GM19324 (cell line): ENCODE results near the gene SMIM35.
A peak's percentile ranks its signal among the peaks of the same experiment; 100 is the strongest.

ENCODE experiments used
- ATAC-seq: cut with Tn5 transposase; IDR thresholded peaks from one replicate; pipeline ENCODE4 v1.9.1; 2021; ENCODE audit warnings: mild to moderate bottlenecking, moderate library complexity; ENCODE audit not compliant: unreplicated experiment, low FRiP score

The SMIM35 gene

GRCh38 chr11:118046051-118046963, 40.5 kb downstream of the SMIM35 start:
- no peak for ATAC-seq

DNA sequence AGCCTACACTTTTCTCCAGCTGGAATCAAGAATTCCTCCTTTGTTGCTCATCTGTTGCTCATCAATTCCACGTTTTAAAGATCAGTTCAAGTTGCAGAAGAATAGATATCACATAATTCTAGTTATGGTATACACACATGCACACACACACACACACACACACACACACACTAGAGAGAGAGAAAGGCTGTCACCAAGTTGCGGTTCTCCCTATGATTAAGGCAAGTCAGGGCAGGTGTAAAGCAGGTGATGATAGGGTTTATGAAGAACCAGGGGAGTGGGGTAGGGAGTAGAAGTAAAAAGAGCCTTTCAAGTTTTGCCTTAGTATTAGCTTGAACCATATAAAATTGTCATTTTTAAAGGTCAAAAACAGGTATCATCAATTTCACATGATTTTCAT, 41.6 kb downstream of the SMIM35 start:
- ATAC-seq: no peak

GRCh38 chr11:118042796-118043195, 44.0 kb downstream of the SMIM35 start:
- ATAC-seq: no peak

GRCh38 chr11:118042141-118042540, 44.6 kb downstream of the SMIM35 start:
- ATAC-seq: no peak

- ATAC-seq: no peak
Observed at GRCh38 chr11:118033443-118033842, 53.3 kb downstream of the SMIM35 start.

DNA sequence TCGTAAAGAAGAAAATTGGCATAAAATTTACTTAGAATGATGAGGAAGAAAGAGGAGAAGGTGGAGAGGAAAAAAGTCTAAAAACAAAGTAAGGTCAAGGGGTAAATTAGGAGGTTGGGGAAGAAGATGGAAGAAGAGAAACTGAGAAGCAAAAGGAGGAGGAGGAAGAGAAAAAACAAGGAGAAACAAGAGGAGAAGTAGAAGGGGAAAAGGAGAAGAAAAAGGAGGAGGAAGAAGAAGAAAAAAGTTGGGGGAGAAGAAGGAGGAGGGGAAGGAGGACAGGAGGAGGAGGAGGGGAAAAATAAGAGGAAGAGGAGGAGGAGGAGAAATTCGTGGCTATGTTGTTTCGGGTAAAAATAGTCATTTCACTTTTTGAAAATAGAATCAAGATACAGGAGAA, 58.1 kb downstream of the SMIM35 start:
- no peak for ATAC-seq

- ATAC-seq: no peak
Observed at GRCh38 chr11:118027694-118028093, 59.1 kb downstream of the SMIM35 start.

DNA sequence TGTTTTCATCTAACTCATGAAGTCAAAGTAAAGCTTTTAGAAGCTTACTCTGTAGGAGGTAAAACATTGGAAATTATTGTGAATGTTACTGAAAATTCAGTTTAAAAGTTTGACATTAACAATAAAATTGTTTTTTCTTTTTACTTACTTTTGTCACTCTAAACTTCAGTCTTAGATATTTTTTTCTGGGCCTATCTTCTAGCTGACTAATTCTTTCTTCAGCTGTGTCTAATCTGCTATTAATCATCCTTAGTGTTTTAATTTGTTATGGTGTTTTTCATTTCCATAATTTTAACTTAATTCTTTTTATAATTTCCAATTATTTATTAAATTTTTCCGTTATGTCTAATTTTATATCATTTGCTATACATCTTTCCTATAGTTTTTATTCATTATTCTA, 65.6 kb downstream of the SMIM35 start:
- ATAC-seq: no peak

DNA sequence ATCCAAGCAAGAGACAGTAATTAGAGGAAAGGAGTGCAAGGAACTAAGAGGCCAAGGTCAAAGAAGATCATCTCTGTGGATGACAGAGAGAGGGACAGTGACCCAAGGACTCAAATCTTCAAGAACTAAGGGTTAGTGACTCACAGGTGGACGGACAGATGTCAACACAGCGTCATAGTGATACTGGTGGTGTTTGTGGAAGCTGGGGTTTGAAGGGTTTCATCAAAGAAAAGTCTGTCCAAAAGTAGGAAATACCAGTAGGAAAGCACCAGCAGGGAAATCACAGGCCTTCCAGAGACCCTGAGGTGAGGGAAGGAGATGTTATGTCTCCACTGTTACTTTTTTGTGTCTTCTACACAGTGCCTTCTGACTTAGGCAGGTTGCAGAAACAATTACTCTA, 68.4 kb downstream of the SMIM35 start:
- no peak for ATAC-seq

- ATAC-seq: no peak
Observed at GRCh38 chr11:118017631-118018315, 69.0 kb downstream of the SMIM35 start.

- ATAC-seq: no peak
Observed at GRCh38 chr11:118017111-118017510, 69.7 kb downstream of the SMIM35 start.

GRCh38 chr11:118016104-118016503, 70.7 kb downstream of the SMIM35 start:
- no peak for ATAC-seq

DNA sequence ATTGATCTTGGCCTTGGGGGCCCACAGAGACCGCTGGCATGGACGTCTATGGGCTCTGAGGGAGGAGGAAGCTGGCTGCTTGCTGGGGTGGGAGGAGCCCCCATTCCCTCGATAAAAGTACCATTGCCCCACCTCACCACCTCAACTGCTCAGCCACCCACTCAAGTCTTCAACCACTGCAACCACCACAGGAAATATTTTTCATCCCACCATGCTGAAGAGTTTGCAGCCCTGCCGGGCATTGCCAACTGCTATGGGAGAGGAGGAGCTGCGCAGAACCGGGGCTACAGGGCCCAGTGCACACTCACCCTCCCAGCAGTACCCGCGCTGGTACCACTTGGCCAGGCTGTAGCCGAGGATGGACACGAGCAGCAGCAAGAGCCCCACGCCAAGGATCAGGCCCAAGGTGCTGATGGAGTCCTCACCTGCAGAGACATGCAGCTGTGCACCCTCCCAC, 71.3 kb downstream of the SMIM35 start:
- ATAC-seq: no peak

- no peak for ATAC-seq
Observed at GRCh38 chr11:118014022-118014421, 72.7 kb downstream of the SMIM35 start.

DNA sequence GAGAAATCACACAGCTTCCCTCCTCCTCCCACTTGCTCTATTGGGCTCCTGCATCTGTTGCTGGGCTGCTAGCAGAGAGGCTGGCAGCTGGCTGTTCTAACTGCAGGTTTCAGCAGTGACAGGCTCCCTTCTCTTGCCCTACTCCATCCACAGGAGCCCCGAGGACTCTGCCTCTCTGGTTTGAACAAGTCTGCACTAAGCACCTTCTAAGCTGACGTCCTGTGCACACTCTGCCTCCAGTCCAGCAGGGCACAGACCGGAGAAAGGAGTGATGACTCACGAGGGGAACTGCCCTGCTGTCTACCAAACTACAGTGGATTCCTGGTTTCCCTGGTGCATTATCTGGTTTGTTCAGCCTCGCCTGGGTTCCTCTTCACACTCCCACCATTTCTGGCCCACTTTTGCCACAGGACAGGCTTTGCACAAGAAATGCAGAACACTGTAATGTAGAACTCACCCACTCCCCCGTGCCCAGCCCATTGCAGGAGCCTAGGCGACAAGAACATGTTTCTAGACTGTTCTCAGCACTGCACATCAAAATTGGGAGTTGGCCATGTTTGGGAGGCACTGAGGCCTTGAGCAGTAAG, 74.6 kb downstream of the SMIM35 start:
- no peak for ATAC-seq

- ATAC-seq: peak; percentile 66
Observed at GRCh38 chr11:118010738-118011461, 75.9 kb downstream of the SMIM35 start.

GRCh38 chr11:118009864-118010737, 76.7 kb downstream of the SMIM35 start:
- no peak for ATAC-seq

DNA sequence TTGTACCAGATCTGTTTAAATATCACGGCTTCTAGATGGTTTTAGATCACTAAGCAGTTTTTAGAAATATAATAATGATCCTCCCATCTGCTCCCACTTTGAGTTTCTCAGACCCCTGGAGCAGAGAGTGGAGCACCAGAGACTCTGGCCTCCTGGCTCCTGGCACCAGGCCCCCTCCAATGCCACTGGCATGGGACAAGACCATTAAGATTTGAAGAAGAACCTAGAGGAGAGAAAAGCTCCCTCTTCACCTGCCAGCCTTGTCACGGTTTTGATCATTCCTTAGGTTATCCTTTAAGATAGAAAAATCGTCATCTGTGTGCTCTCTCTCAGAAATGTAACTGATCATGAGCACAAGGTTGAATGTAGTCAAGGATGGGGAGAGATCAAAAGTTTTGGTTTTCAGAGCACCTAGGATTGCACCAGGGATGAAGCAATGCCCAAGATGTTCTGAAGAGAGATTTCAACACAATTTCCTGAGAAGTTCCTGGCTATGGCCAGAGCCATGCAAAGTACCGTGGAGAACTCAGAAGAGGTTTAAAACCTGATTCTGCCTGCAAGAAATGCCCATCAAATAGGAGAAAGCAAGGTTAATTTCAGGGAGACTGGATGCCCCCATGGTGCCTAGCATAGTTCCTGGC, 78.4 kb downstream of the SMIM35 start:
- no peak for ATAC-seq

GRCh38 chr11:118007563-118008270, 79.0 kb downstream of the SMIM35 start:
- ATAC-seq: peak; percentile 51
